H9 (cell line): Measurements from ENCODE around the gene OARD1. TPM values are rescaled to one million over a fixed set of nuclear protein-coding genes. Genes with fewer than 3 reads are reported as not detected.

ENCODE experiments used
- DNase-seq: peaks from one replicate; pipeline ENCODE4 v3.0.0-alpha.2; 2017
- H2AFZ ChIP-seq: one replicate; pipeline ENCODE4 v1.6.1; 2013; ENCODE audit warnings: mild to moderate bottlenecking, low read length, control low read depth, moderate library complexity
- H2AK5ac ChIP-seq: 2 replicates; pipeline ENCODE4 v1.6.1; 2013; ENCODE audit warnings: low read length, control low read depth, mixed read lengths; ENCODE audit not compliant: insufficient read length
- H2BK120ac ChIP-seq: one replicate; pipeline ENCODE4 v1.6.1; 2013; ENCODE audit warnings: low read depth, mild to moderate bottlenecking, low read length, control low read depth, inconsistent platforms; ENCODE audit not compliant: poor library complexity, severe bottlenecking
- H2BK12ac ChIP-seq: 2 replicates; pipeline ENCODE4 v1.6.1; 2013; ENCODE audit warnings: low read length, control low read depth, mixed read lengths, low read depth; ENCODE audit not compliant: insufficient read length
- H2BK15ac ChIP-seq: 2 replicates; pipeline ENCODE4 v1.6.1; 2013; ENCODE audit warnings: low read depth, low read length, control low read depth
- H2BK20ac ChIP-seq: one replicate; pipeline ENCODE4 v1.6.1; 2013; ENCODE audit warnings: low read depth, mild to moderate bottlenecking, low read length, control low read depth, inconsistent platforms; ENCODE audit not compliant: poor library complexity, severe bottlenecking
- H2BK5ac ChIP-seq: 2 replicates; pipeline ENCODE4 v1.6.1; 2013; ENCODE audit warnings: low read length, control low read depth, mixed read lengths; ENCODE audit not compliant: insufficient read length
- H3K14ac ChIP-seq: 2 replicates; pipeline ENCODE4 v1.6.1; 2013; ENCODE audit warnings: low read length, control low read depth; ENCODE audit not compliant: insufficient read depth
- H3K18ac ChIP-seq: 2 replicates; pipeline ENCODE4 v1.6.1; 2013; ENCODE audit warnings: low read depth, mild to moderate bottlenecking, mixed read lengths, low read length, control low read depth; ENCODE audit not compliant: insufficient read length
- H3K23ac ChIP-seq: 2 replicates; pipeline ENCODE4 v1.6.1; 2013; ENCODE audit warnings: low read length, control low read depth, mixed read lengths, low read depth; ENCODE audit not compliant: insufficient read length
- H3K23me2 ChIP-seq: 2 replicates; pipeline ENCODE4 v1.6.1; 2013; ENCODE audit warnings: low read depth, mild to moderate bottlenecking, mixed read lengths, low read length, control low read depth; ENCODE audit not compliant: insufficient read length, poor library complexity, severe bottlenecking
- H3K27ac ChIP-seq: 2 replicates; pipeline ENCODE4 v1.5.1; 2013; ENCODE audit warnings: low read length, control low read depth, mixed read lengths, low read depth; ENCODE audit not compliant: insufficient read length
- H3K27me3 ChIP-seq: 2 replicates; pipeline ENCODE4 v1.6.1; 2013; ENCODE audit warnings: low read length, control low read depth, inconsistent platforms; ENCODE audit not compliant: insufficient read depth
- H3K4ac ChIP-seq: 2 replicates; pipeline ENCODE4 v1.6.1; 2013; ENCODE audit warnings: low read depth, mild to moderate bottlenecking, control low read depth, inconsistent platforms, low read length, moderate library complexity
- H3K4me1 ChIP-seq: 2 replicates; pipeline ENCODE4 v1.6.1; 2013; ENCODE audit warnings: low read length, control low read depth, inconsistent platforms; ENCODE audit not compliant: insufficient read depth
- H3K4me2 ChIP-seq: 2 replicates; pipeline ENCODE4 v1.6.1; 2013; ENCODE audit warnings: low read length, control low read depth, mixed read lengths; ENCODE audit not compliant: insufficient read length, insufficient read depth
- H3K56ac ChIP-seq: 2 replicates; pipeline ENCODE4 v1.6.1; 2013; ENCODE audit warnings: low read depth, mild to moderate bottlenecking, mixed read lengths, low read length, control low read depth; ENCODE audit not compliant: insufficient read length
- H3K79me1 ChIP-seq: 2 replicates; pipeline ENCODE4 v1.6.1; 2013; ENCODE audit warnings: low read depth, mild to moderate bottlenecking, moderate library complexity, low read length, control low read depth, inconsistent platforms; ENCODE audit not compliant: insufficient read depth, poor library complexity, severe bottlenecking
- H3K79me2 ChIP-seq: 2 replicates; pipeline ENCODE4 v1.6.1; 2013; ENCODE audit warnings: low read length, control low read depth, inconsistent platforms; ENCODE audit not compliant: insufficient read depth
- H3K9ac ChIP-seq: 2 replicates; pipeline ENCODE4 v1.6.1; 2013; ENCODE audit warnings: low read length, control low read depth, mixed read lengths; ENCODE audit not compliant: insufficient read length; ENCODE audit errors: extremely low read depth
- H3K9me3 ChIP-seq: one replicate; pipeline ENCODE4 v1.6.1; 2013; ENCODE audit warnings: low read depth, low read length, inconsistent platforms; ENCODE audit not compliant: control insufficient read depth
- H3T11ph ChIP-seq: one replicate; pipeline ENCODE4 v1.6.1; 2013; ENCODE audit warnings: mild to moderate bottlenecking, low read length, control low read depth, inconsistent platforms
- H4K20me1 ChIP-seq: one replicate; pipeline ENCODE4 v1.6.1; 2013; ENCODE audit not compliant: control insufficient read depth, insufficient read length, insufficient read depth
- H4K5ac ChIP-seq: 2 replicates; pipeline ENCODE4 v1.6.1; 2013; ENCODE audit warnings: low read depth, mild to moderate bottlenecking, mixed read lengths, low read length, control low read depth; ENCODE audit not compliant: insufficient read length
- H4K8ac ChIP-seq: replicated peaks from 2 replicates; pipeline ENCODE4 v1.6.1; 2013; ENCODE audit warnings: low read length, control low read depth, mixed read lengths, low read depth; ENCODE audit not compliant: insufficient read length
- H4K91ac ChIP-seq: 2 replicates; pipeline ENCODE4 v1.6.1; 2013; ENCODE audit warnings: low read depth, mild to moderate bottlenecking, moderate library complexity, mixed read lengths, low read length, control low read depth; ENCODE audit not compliant: insufficient read length
- H3K27ac Mint-ChIP-seq, 3 experiments: 2 replicates in 2 of 3; 3 replicates in 1 of 3; pipeline ENCODE4 v1.8.0; 2020 to 2021; ENCODE audit warnings: mixed read lengths in 3 of 3, mild to moderate bottlenecking in 1 of 3, moderate library complexity in 1 of 3
- H3K27me3 Mint-ChIP-seq: 2 replicates; pipeline ENCODE4 v1.8.0; 2021; ENCODE audit warnings: low read depth, mild to moderate bottlenecking, moderate library complexity, mixed read lengths
- H3K36me3 Mint-ChIP-seq, 3 experiments: 2 replicates in 2 of 3; 3 replicates in 1 of 3; pipeline ENCODE4 v1.8.0; 2020 to 2021; ENCODE audit warnings: low read depth in 3 of 3, mixed read lengths in 3 of 3; ENCODE audit not compliant: insufficient read depth in 1 of 3
- H3K4me1 Mint-ChIP-seq, 2 experiments: 2 replicates each; pipeline ENCODE4 v1.8.0; 2020; ENCODE audit warnings: mixed read lengths in 2 of 2
- H3K4me3 Mint-ChIP-seq, 2 experiments: 2 replicates in 1 of 2; 3 replicates in 1 of 2; pipeline ENCODE4 v1.8.0; 2020 to 2021; ENCODE audit warnings: mild to moderate bottlenecking in 2 of 2, mixed read lengths in 2 of 2, moderate library complexity in 1 of 2
- H3K9me3 Mint-ChIP-seq, 2 experiments: 2 replicates in 1 of 2; 3 replicates in 1 of 2; pipeline ENCODE4 v1.8.0; 2020; ENCODE audit warnings: mild to moderate bottlenecking in 2 of 2, mixed read lengths in 2 of 2, moderate library complexity in 1 of 2
- WGBS: extraction: QIAGEN DNeasy Blood & Tissue Kit; methylation state at CpG from one replicate; pipeline ENCODE4 v1.1.7; 2013; ENCODE audit warnings: missing lambda C conversion rate, low lambda C conversion rate, mixed read lengths; ENCODE audit not compliant: insufficient read length; ENCODE audit errors: extremely low coverage; 5-methylcytosine and 5-hydroxymethylcytosine counted together
- total RNA-seq: library from RNA; stranded (reverse); gene quantifications from 2 replicates; pipeline ENCODE4 v1.2.1, GENCODE V29; 2021
- TF ChIP-seq, protein P1 (sequence below): fragments of 200-600 bp; sonication (generic); conservative IDR thresholded peaks from 3 replicates; pipeline ENCODE4 v1.8.0; 2021; ENCODE audit warnings: antibody characterized with exemption, mild to moderate bottlenecking

Gene OARD1
- total RNA-seq, 1 experiment from 2014 or later: 36.6 TPM

- H3K36me3 Mint-ChIP-seq: peaks cover 20 to 62% (median 57%) of the 10 kb centered on the region in 3 experiments; a peak in 6 of 7 replicates
Measured at GRCh38 chr6:41079080-41079479, 6.9 kb upstream of the OARD1 start.

More at GRCh38 chr6:41079080-41079479, 6.9 kb upstream of the OARD1 start:
- H3K27ac ChIP-seq: no peak overlapping the region
- H3K56ac ChIP-seq: no peak overlapping the region
- no CpG with 5 or more reads among the region's 1 CpG for WGBS
- H3T11ph ChIP-seq: no peak overlapping the region
- H2BK20ac ChIP-seq: no peak overlapping the region
- no peak overlapping the region for H3K4me2 ChIP-seq
- no peak overlapping the region for H3K23ac ChIP-seq
- H4K5ac ChIP-seq: no peak overlapping the region
- H3K4ac ChIP-seq: no peak overlapping the region
- H4K91ac ChIP-seq: no peak overlapping the region
- H3K4me1 Mint-ChIP-seq: peaks cover 23 to 25% of the 10 kb centered on the region in 2 experiments
- no peak overlapping the region for H3K18ac ChIP-seq
- no peaks in the 10 kb centered on the region for H3K27me3 Mint-ChIP-seq
- H2AK5ac ChIP-seq: no peak overlapping the region
- peaks cover 4% of the 10 kb centered on the region for H3K23me2 ChIP-seq
- peaks cover 38% of the 10 kb centered on the region for H3K79me2 ChIP-seq
- H3K27me3 ChIP-seq: no peaks in the 10 kb centered on the region
- no peaks in the 10 kb centered on the region for H3K4me1 ChIP-seq
- no peak for DNase-seq
- no peak overlapping the region for H4K8ac ChIP-seq
- H2BK12ac ChIP-seq: no peak overlapping the region
- no peak overlapping the region for H2BK15ac ChIP-seq
- no peak overlapping the region for H3K27ac Mint-ChIP-seq
- TF ChIP-seq, protein P1, sequence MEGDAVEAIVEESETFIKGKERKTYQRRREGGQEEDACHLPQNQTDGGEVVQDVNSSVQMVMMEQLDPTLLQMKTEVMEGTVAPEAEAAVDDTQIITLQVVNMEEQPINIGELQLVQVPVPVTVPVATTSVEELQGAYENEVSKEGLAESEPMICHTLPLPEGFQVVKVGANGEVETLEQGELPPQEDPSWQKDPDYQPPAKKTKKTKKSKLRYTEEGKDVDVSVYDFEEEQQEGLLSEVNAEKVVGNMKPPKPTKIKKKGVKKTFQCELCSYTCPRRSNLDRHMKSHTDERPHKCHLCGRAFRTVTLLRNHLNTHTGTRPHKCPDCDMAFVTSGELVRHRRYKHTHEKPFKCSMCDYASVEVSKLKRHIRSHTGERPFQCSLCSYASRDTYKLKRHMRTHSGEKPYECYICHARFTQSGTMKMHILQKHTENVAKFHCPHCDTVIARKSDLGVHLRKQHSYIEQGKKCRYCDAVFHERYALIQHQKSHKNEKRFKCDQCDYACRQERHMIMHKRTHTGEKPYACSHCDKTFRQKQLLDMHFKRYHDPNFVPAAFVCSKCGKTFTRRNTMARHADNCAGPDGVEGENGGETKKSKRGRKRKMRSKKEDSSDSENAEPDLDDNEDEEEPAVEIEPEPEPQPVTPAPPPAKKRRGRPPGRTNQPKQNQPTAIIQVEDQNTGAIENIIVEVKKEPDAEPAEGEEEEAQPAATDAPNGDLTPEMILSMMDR: no peak
- H2AFZ ChIP-seq: no peak overlapping the region
- no peaks in the 10 kb centered on the region for H3K9me3 ChIP-seq
- H2BK120ac ChIP-seq: no peak overlapping the region
- H4K20me1 ChIP-seq: peaks cover 2% of the 10 kb centered on the region
- peaks cover 7% of the 10 kb centered on the region for H3K79me1 ChIP-seq
- no peak overlapping the region for H3K4me3 Mint-ChIP-seq
- no peak overlapping the region for H3K9ac ChIP-seq
- no peaks in the 10 kb centered on the region; a peak in 1 of 5 replicates for H3K9me3 Mint-ChIP-seq
- H3K14ac ChIP-seq: no peak overlapping the region
- H2BK5ac ChIP-seq: no peak overlapping the region
